ENCODE results near the gene ALDH1A2.

The ALDH1A2 gene

GRCh38 chr15:57909388-57909787 lies 156.1 kb downstream of the ALDH1A2 start:
- ChIA-PET POLR2A (no interaction called here), CTCF (no interaction called here)
- Histone ChIP-seq H3K4me3 (ENCODE audit: low read depth, low read length) (no peak overlapping the region), H3K36me3 (ENCODE audit: control insufficient read depth in 2 of 2, insufficient read depth in 1 of 2, low read length in 2 of 2) (no peaks in the 10 kb centered on the region), H3K27ac (ENCODE audit: extremely low read depth, low read depth, low read length) (no peak overlapping the region), H3K9me3 (ENCODE audit: control insufficient read depth, insufficient read depth, low read depth, low read length) (no peaks in the 10 kb centered on the region), H3K4me1 (ENCODE audit: control insufficient read depth, insufficient read depth, low read length) (no peaks in the 10 kb centered on the region)
- TF ChIP-seq ZNF837 (tag by site-specific recombination; IDR thresholded peaks at IDR 0.05) = no peak
- TF ChIP-seq, protein P1, sequence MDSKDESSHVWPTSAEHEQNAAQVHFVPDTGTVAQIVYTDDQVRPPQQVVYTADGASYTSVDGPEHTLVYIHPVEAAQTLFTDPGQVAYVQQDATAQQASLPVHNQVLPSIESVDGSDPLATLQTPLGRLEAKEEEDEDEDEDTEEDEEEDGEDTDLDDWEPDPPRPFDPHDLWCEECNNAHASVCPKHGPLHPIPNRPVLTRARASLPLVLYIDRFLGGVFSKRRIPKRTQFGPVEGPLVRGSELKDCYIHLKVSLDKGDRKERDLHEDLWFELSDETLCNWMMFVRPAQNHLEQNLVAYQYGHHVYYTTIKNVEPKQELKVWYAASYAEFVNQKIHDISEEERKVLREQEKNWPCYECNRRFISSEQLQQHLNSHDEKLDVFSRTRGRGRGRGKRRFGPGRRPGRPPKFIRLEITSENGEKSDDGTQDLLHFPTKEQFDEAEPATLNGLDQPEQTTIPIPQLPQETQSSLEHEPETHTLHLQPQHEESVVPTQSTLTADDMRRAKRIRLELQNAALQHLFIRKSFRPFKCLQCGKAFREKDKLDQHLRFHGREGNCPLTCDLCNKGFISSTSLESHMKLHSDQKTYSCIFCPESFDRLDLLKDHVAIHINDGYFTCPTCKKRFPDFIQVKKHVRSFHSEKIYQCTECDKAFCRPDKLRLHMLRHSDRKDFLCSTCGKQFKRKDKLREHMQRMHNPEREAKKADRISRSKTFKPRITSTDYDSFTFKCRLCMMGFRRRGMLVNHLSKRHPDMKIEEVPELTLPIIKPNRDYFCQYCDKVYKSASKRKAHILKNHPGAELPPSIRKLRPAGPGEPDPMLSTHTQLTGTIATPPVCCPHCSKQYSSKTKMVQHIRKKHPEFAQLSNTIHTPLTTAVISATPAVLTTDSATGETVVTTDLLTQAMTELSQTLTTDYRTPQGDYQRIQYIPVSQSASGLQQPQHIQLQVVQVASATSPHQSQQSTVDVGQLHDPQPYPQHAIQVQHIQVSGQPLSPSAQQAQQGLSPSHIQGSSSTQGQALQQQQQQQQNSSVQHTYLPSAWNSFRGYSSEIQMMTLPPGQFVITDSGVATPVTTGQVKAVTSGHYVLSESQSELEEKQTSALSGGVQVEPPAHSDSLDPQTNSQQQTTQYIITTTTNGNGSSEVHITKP (tag by site-specific recombination; IDR thresholded peaks at IDR 0.05) = no peak
- no peak for TF ChIP-seq ZFP37 (tag by site-specific recombination; IDR thresholded peaks at IDR 0.05)
- TF ChIP-seq ZNF600 (tag by site-specific recombination; IDR thresholded peaks at IDR 0.05) = no peak
- no peak for TF ChIP-seq KLF17 (tag by site-specific recombination; IDR thresholded peaks at IDR 0.05)
- TF ChIP-seq SCRT2 (tag by site-specific recombination; IDR thresholded peaks at IDR 0.05) = no peak
- TF ChIP-seq ZNF274 (IDR thresholded peaks at IDR 0.05; ENCODE audit: low read length) = no peak
- TF ChIP-seq ZNF274 (tag by site-specific recombination; IDR thresholded peaks at IDR 0.05; ENCODE audit: borderline replicate concordance) = no peak
- TF ChIP-seq ZNF558 (tag by site-specific recombination; IDR thresholded peaks at IDR 0.05) = no peak
- TF ChIP-seq, protein P2, sequence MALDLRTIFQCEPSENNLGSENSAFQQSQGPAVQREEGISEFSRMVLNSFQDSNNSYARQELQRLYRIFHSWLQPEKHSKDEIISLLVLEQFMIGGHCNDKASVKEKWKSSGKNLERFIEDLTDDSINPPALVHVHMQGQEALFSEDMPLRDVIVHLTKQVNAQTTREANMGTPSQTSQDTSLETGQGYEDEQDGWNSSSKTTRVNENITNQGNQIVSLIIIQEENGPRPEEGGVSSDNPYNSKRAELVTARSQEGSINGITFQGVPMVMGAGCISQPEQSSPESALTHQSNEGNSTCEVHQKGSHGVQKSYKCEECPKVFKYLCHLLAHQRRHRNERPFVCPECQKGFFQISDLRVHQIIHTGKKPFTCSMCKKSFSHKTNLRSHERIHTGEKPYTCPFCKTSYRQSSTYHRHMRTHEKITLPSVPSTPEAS (tag by site-specific recombination; IDR thresholded peaks at IDR 0.05) = no peak
- TF ChIP-seq ZNF133 (tag by site-specific recombination; IDR thresholded peaks at IDR 0.05) = no peak
- TF ChIP-seq ZNF792 (tag by site-specific recombination; IDR thresholded peaks at IDR 0.05) = no peak
- no peak for TF ChIP-seq ZNF629 (tag by site-specific recombination; IDR thresholded peaks at IDR 0.05)
- no peak for TF ChIP-seq ZNF202 (tag by site-specific recombination; IDR thresholded peaks at IDR 0.05; ENCODE audit: borderline replicate concordance)
- TF ChIP-seq ZNF830 (tag by site-specific recombination; IDR thresholded peaks at IDR 0.05; ENCODE audit: low read depth) = no peak
- no peak for TF ChIP-seq PRDM6 (tag by site-specific recombination; IDR thresholded peaks at IDR 0.05)
- no peak for TF ChIP-seq ZBTB7A (tag by site-specific recombination; IDR thresholded peaks at IDR 0.05; ENCODE audit: low read depth)
- no peak for TF ChIP-seq ZBTB11 (tag by site-specific recombination; conservative IDR thresholded peaks at IDR 0.05; ENCODE audit: low read depth)
- TF ChIP-seq, protein P3, sequence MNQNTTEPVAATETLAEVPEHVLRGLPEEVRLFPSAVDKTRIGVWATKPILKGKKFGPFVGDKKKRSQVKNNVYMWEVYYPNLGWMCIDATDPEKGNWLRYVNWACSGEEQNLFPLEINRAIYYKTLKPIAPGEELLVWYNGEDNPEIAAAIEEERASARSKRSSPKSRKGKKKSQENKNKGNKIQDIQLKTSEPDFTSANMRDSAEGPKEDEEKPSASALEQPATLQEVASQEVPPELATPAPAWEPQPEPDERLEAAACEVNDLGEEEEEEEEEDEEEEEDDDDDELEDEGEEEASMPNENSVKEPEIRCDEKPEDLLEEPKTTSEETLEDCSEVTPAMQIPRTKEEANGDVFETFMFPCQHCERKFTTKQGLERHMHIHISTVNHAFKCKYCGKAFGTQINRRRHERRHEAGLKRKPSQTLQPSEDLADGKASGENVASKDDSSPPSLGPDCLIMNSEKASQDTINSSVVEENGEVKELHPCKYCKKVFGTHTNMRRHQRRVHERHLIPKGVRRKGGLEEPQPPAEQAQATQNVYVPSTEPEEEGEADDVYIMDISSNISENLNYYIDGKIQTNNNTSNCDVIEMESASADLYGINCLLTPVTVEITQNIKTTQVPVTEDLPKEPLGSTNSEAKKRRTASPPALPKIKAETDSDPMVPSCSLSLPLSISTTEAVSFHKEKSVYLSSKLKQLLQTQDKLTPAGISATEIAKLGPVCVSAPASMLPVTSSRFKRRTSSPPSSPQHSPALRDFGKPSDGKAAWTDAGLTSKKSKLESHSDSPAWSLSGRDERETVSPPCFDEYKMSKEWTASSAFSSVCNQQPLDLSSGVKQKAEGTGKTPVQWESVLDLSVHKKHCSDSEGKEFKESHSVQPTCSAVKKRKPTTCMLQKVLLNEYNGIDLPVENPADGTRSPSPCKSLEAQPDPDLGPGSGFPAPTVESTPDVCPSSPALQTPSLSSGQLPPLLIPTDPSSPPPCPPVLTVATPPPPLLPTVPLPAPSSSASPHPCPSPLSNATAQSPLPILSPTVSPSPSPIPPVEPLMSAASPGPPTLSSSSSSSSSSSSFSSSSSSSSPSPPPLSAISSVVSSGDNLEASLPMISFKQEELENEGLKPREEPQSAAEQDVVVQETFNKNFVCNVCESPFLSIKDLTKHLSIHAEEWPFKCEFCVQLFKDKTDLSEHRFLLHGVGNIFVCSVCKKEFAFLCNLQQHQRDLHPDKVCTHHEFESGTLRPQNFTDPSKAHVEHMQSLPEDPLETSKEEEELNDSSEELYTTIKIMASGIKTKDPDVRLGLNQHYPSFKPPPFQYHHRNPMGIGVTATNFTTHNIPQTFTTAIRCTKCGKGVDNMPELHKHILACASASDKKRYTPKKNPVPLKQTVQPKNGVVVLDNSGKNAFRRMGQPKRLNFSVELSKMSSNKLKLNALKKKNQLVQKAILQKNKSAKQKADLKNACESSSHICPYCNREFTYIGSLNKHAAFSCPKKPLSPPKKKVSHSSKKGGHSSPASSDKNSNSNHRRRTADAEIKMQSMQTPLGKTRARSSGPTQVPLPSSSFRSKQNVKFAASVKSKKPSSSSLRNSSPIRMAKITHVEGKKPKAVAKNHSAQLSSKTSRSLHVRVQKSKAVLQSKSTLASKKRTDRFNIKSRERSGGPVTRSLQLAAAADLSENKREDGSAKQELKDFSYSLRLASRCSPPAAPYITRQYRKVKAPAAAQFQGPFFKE (tag by site-specific recombination; IDR thresholded peaks at IDR 0.05; ENCODE audit: borderline replicate concordance) = no peak
- no peak for TF ChIP-seq MYNN (tag by site-specific recombination; IDR thresholded peaks at IDR 0.05; ENCODE audit: borderline replicate concordance)
- no peak for TF ChIP-seq ZNF549 (tag by site-specific recombination; IDR thresholded peaks at IDR 0.05)
